GM19193 (cell line): Measurements from ENCODE around the gene BMPR2.

Experiments used
- POLR2A ChIP-seq: IDR thresholded peaks from 4 replicates; pipeline ENCODE4 v1.6.1; 2011; ENCODE audit not compliant: insufficient read depth, insufficient read length; ENCODE audit errors: extremely low read depth

BMPR2 gene

GRCh38 chr2:202490479-202490878 is 114.4 kb downstream of the BMPR2 start:
- no peak for TF ChIP-seq POLR2A

GRCh38 chr2:202491514-202491913 is 115.4 kb downstream of the BMPR2 start:
- no peak for TF ChIP-seq POLR2A

- no peak for TF ChIP-seq POLR2A
Observed at GRCh38 chr2:202494300-202495229, 118.4 kb downstream of the BMPR2 start.

GRCh38 chr2:202495230-202495604 is 119.1 kb downstream of the BMPR2 start:
- no peak for TF ChIP-seq POLR2A

- TF ChIP-seq POLR2A: no peak
Observed at GRCh38 chr2:202508686-202509085, 132.6 kb downstream of the BMPR2 start.

GRCh38 chr2:202510911-202511310 is 134.8 kb downstream of the BMPR2 start:
- no peak for TF ChIP-seq POLR2A

- TF ChIP-seq POLR2A: no peak
Observed at GRCh38 chr2:202512176-202512575, 136.0 kb downstream of the BMPR2 start.

GRCh38 chr2:202514732-202515131 is 138.6 kb downstream of the BMPR2 start:
- TF ChIP-seq POLR2A: no peak

GRCh38 chr2:202519453-202519852 is 143.3 kb downstream of the BMPR2 start:
- TF ChIP-seq POLR2A: no peak

GRCh38 chr2:202521470-202521869 is 145.3 kb downstream of the BMPR2 start:
- no peak for TF ChIP-seq POLR2A

- TF ChIP-seq POLR2A: no peak
Observed at GRCh38 chr2:202529389-202529788, 153.3 kb downstream of the BMPR2 start.

- TF ChIP-seq POLR2A: no peak
Observed at GRCh38 chr2:202530038-202530437, 153.9 kb downstream of the BMPR2 start.

GRCh38 chr2:202541137-202541536 is 165.0 kb downstream of the BMPR2 start:
- TF ChIP-seq POLR2A: no peak

GRCh38 chr2:202542142-202542541 is 166.0 kb downstream of the BMPR2 start:
- no peak for TF ChIP-seq POLR2A

- TF ChIP-seq POLR2A: no peak
Observed at GRCh38 chr2:202545523-202545922, 169.4 kb downstream of the BMPR2 start.

GRCh38 chr2:202545931-202546330 is 169.8 kb downstream of the BMPR2 start:
- TF ChIP-seq POLR2A: no peak

GRCh38 chr2:202548240-202548639 is 172.1 kb downstream of the BMPR2 start:
- no peak for TF ChIP-seq POLR2A

GRCh38 chr2:202555356-202555755 is 179.2 kb downstream of the BMPR2 start:
- TF ChIP-seq POLR2A: no peak

GRCh38 chr2:202560200-202560599 is 184.1 kb downstream of the BMPR2 start:
- no peak for TF ChIP-seq POLR2A
